Nephron progenitor cell (in vitro differentiated cells): Measurements from ENCODE around the gene SPRED1.

Experiments used
- DNase-seq: peaks from one replicate; pipeline ENCODE4 v3.0.0; 2021
- H3K27ac Mint-ChIP-seq: 2 replicates; pipeline ENCODE4 v1.8.0; 2021; ENCODE audit warnings: mild to moderate bottlenecking, moderate library complexity, mixed read lengths
- H3K27me3 Mint-ChIP-seq: 2 replicates; pipeline ENCODE4 v1.8.0; 2021; ENCODE audit warnings: mild to moderate bottlenecking, low read depth, mixed read lengths; ENCODE audit not compliant: poor library complexity
- H3K36me3 Mint-ChIP-seq: 2 replicates; pipeline ENCODE4 v1.8.0; 2021; ENCODE audit warnings: low read depth, mixed read lengths
- H3K4me1 Mint-ChIP-seq: 2 replicates; pipeline ENCODE4 v1.8.0; 2021; ENCODE audit warnings: mixed read lengths
- H3K4me3 Mint-ChIP-seq: 2 replicates; pipeline ENCODE4 v1.8.0; 2021; ENCODE audit warnings: mild to moderate bottlenecking, moderate library complexity, mixed read lengths
- H3K9me3 Mint-ChIP-seq: 2 replicates; pipeline ENCODE4 v1.8.0; 2021; ENCODE audit warnings: mild to moderate bottlenecking, moderate library complexity, mixed read lengths
- TF ChIP-seq, protein P1 (sequence below): fragments of 200-600 bp; sonication (generic); IDR thresholded peaks from 2 replicates; pipeline ENCODE4 v1.5.0; 2021; ENCODE audit warnings: antibody characterized with exemption

SPRED1 gene

DNA sequence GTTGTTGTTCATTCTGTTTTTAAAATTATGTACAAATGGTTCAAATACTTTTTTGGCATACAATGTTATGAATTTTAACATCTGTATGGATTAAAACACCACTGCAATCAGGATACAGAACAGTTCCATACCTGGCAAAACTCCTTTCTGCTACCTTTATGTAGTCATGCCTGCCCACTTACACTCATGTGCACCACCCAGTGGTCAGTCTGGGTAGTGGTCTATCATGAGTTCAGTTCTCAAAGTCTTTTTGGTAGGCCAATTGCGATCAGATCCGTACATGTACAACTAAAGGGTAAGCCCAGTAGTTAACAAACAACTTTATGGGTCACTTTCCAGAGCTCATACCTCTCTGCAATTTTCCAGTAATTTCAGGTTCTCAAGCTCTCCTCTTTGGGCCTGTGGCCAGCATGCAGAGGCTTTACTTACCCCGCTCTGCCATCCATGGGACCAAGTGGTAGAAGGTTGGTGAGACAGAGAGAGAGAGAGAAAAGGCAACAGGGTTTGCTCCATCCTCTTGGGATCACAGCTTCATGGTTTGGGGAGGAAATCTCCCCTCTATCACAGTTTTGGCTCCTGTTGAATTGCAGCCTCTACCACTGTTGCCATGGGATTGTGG lies 137.4 kb downstream of the SPRED1 start:
- Mint-ChIP-seq H3K4me3 (no peak overlapping the region), H3K9me3 (peaks cover 3% of the 10 kb centered on the region), H3K27me3 (peaks cover 5% of the 10 kb centered on the region), H3K36me3 (no peaks in the 10 kb centered on the region), H3K4me1 (no peaks in the 10 kb centered on the region), H3K27ac (no peak overlapping the region)
- DNase-seq, result peak; percentile 76
- TF ChIP-seq, protein P1, sequence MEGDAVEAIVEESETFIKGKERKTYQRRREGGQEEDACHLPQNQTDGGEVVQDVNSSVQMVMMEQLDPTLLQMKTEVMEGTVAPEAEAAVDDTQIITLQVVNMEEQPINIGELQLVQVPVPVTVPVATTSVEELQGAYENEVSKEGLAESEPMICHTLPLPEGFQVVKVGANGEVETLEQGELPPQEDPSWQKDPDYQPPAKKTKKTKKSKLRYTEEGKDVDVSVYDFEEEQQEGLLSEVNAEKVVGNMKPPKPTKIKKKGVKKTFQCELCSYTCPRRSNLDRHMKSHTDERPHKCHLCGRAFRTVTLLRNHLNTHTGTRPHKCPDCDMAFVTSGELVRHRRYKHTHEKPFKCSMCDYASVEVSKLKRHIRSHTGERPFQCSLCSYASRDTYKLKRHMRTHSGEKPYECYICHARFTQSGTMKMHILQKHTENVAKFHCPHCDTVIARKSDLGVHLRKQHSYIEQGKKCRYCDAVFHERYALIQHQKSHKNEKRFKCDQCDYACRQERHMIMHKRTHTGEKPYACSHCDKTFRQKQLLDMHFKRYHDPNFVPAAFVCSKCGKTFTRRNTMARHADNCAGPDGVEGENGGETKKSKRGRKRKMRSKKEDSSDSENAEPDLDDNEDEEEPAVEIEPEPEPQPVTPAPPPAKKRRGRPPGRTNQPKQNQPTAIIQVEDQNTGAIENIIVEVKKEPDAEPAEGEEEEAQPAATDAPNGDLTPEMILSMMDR, result peak; percentile 85

DNA sequence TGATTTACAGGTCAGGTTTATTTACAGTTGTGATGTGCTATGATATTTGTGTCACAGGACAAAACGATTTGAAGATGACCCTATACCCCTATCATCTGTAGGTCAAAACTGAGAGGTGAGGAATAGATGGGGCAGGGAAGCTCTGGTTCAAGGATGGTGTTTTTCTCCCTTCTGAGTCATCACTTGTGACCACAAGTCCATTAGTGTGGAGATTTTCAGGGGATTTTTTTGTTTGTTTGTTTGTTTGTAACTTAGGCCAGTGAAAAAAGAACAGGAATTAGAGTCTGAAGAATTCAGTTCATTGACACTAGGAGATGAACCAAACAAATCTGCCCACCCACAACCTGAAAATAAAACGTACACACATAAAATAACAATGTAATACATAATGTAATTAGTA lies 138.6 kb downstream of the SPRED1 start:
- Mint-ChIP-seq H3K27me3 (peaks cover 5% of the 10 kb centered on the region), H3K9me3 (peaks cover 3% of the 10 kb centered on the region), H3K4me3 (no peak overlapping the region), H3K27ac (no peak overlapping the region), H3K36me3 (no peaks in the 10 kb centered on the region), H3K4me1 (no peaks in the 10 kb centered on the region)
- DNase-seq, result no peak
- TF ChIP-seq, protein P1, result no peak

GRCh38 chr15:38398134-38398533 lies 145.5 kb downstream of the SPRED1 start:
- Mint-ChIP-seq H3K4me1 (no peaks in the 10 kb centered on the region), H3K27ac (no peak overlapping the region), H3K27me3 (peaks cover 13% of the 10 kb centered on the region), H3K4me3 (no peak overlapping the region), H3K9me3 (peaks cover 5% of the 10 kb centered on the region), H3K36me3 (no peaks in the 10 kb centered on the region)
- TF ChIP-seq, protein P1, result no peak
- DNase-seq, result no peak

- Mint-ChIP-seq H3K27me3 (peaks cover 8% of the 10 kb centered on the region), H3K27ac (no peak overlapping the region), H3K9me3 (peaks cover 16% of the 10 kb centered on the region), H3K4me1 (no peaks in the 10 kb centered on the region), H3K36me3 (no peaks in the 10 kb centered on the region), H3K4me3 (no peak overlapping the region)
- TF ChIP-seq, protein P1, result no peak
- DNase-seq, result no peak
Observed at GRCh38 chr15:38401106-38401505, 148.5 kb downstream of the SPRED1 start.

GRCh38 chr15:38401701-38402100 lies 149.1 kb downstream of the SPRED1 start:
- DNase-seq, result no peak
- Mint-ChIP-seq H3K27me3 (peaks cover 8% of the 10 kb centered on the region), H3K36me3 (no peaks in the 10 kb centered on the region), H3K9me3 (peaks cover 16% of the 10 kb centered on the region), H3K27ac (no peak overlapping the region), H3K4me3 (no peak overlapping the region), H3K4me1 (no peaks in the 10 kb centered on the region)
- TF ChIP-seq, protein P1, result no peak

DNA sequence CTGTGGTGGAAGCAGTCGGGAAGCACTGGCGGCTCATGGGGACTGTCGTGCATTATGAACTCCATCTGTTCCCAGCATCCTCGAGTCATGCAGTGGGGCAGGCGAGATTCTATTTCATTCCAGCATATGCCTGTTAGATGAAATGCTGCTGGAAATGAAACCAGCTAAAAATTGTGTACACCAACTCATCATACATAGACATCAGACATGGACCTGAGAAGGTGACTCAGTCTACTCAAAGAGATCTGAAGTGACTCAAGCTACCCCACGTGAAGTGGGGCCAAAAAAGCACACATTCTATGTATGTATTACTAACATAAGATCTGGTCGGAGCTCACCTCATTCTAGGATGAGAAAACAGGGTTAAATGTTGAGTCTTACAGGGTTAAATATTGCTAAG lies 153.8 kb downstream of the SPRED1 start:
- peaks cover 16% of the 10 kb centered on the region for H3K9me3 Mint-ChIP-seq
- peaks cover 10% of the 10 kb centered on the region for H3K27me3 Mint-ChIP-seq
- TF ChIP-seq, protein P1, result no peak
- no peak for DNase-seq
- H3K36me3 Mint-ChIP-seq, result no peaks in the 10 kb centered on the region
- H3K4me1 Mint-ChIP-seq, result no peaks in the 10 kb centered on the region
- no peak overlapping the region for H3K4me3 Mint-ChIP-seq
- no peak overlapping the region for H3K27ac Mint-ChIP-seq
